Tibial nerve (tissue), 3 donors: ENCODE results near the gene FDX1.

Experiments used
- CTCF ChIP-seq, 5 experiments: fragments of 200-600 bp in 3 of 5; fragments of 450-650 bp in 2 of 5; sonication (generic) in 3 of 5; IDR thresholded peaks; one replicate each; pipeline ENCODE4 v1.5.1; 2016 to 2019; ENCODE audit warnings: antibody characterized with exemption in 5 of 5, mild to moderate bottlenecking in 3 of 5, moderate library complexity in 2 of 5
- POLR2A ChIP-seq, 2 donors: fragments of 450-650 bp; IDR thresholded peaks; one replicate each; pipeline ENCODE4 v1.6.1; 2017; ENCODE audit warnings: antibody characterized with exemption in 2 of 2, mild to moderate bottlenecking in 2 of 2, moderate library complexity in 2 of 2

DNA sequence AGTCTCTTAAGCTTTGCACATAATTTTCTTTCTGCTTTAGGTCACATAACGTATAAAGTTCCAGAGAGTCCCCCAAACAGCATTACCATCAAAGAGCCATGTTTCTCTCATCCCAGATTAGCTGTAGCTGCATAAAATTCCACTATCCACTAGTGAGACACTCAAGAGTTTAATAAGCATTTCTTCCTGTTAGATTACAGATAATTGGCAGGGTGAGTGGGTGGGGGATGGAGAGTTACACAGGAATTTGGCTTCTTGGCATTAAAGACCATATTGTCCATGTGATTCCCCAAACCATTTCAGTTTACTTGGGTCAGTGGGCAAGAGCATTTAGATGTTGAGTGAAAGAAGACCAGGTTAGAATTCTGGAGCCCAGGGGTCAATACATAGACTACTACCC lies 82.3 kb downstream of the FDX1 start:
- no peak for TF ChIP-seq POLR2A (IDR thresholded peaks at IDR 0.05)
- no peak for TF ChIP-seq CTCF (IDR thresholded peaks at IDR 0.05)
